Neutrophil (primary cell): Measurements from ENCODE around the gene DOK3.
A peak's percentile ranks its signal among the peaks of the same experiment; 100 is the strongest.

ENCODE experiments used
- H3K27ac ChIP-seq: fragments of 200-600 bp; sonication (generic); 2 replicates; pipeline ENCODE4 v1.5.1; 2016; ENCODE audit warnings: mild to moderate bottlenecking, moderate library complexity
- H3K27me3 ChIP-seq: fragments of 200-600 bp; sonication (generic); 2 replicates; pipeline ENCODE4 v1.6.0; 2016; ENCODE audit warnings: mild to moderate bottlenecking
- H3K36me3 ChIP-seq: fragments of 200-600 bp; sonication (generic); 2 replicates; pipeline ENCODE4 v1.5.1; 2017
- H3K4me1 ChIP-seq, 2 experiments: fragments of 200-600 bp in 1 of 2; sonication (generic) in 1 of 2; 1 replicate in 1 of 2; 2 replicates in 1 of 2; pipeline versions ENCODE4 v1.5.1 to v1.6.1; 2013 to 2016; ENCODE audit warnings: low read depth in 1 of 2, low read length in 1 of 2, mild to moderate bottlenecking in 1 of 2, moderate library complexity in 1 of 2; ENCODE audit not compliant: control insufficient read depth in 1 of 2, insufficient read depth in 1 of 2
- H3K4me3 ChIP-seq, 2 experiments: fragments of 200-600 bp in 1 of 2; sonication (generic) in 1 of 2; 1 replicate in 1 of 2; 2 replicates in 1 of 2; pipeline ENCODE4 v1.5.1; 2013 to 2016; ENCODE audit warnings: low read depth in 1 of 2, low read length in 1 of 2, mild to moderate bottlenecking in 1 of 2, moderate library complexity in 1 of 2
- H3K9me3 ChIP-seq: fragments of 200-600 bp; sonication (generic); 2 replicates; pipeline ENCODE4 v1.5.1; 2016
- CTCF ChIP-seq: fragments of 200-600 bp; sonication (generic); IDR thresholded peaks from 2 replicates; pipeline ENCODE4 v1.5.1; 2016; ENCODE audit warnings: antibody characterized with exemption

The DOK3 gene

GRCh38 chr5:177509381-177509951, at the start of gene DOK3:
DOK3 (minus strand) TSS chr5:177509826; CDS start chr5:177509540, 286 bp downstream.
- Histone ChIP-seq H3K9me3 (no peaks in the 10 kb centered on the region), H3K27me3 (no peaks in the 10 kb centered on the region), H3K36me3 (peaks cover 61% of the 10 kb centered on the region), H3K4me3 (peak within 1 kb of the TSS; percentile 88 to 100), H3K27ac (peak within 1 kb of the TSS; percentile 99), H3K4me1 (peaks cover 56 to 67% of the 10 kb centered on the region in 2 experiments)
- peak; percentile 50 for TF ChIP-seq CTCF

GRCh38 chr5:177557796-177558195, 48.2 kb upstream of the DOK3 start:
- TF ChIP-seq CTCF = no peak
- Histone ChIP-seq H3K36me3 (peaks cover 2% of the 10 kb centered on the region), H3K27me3 (no peaks in the 10 kb centered on the region), H3K4me1 (peaks cover 15 to 18% of the 10 kb centered on the region in 2 experiments), H3K27ac (no peak overlapping the region), H3K9me3 (no peaks in the 10 kb centered on the region), H3K4me3 (no peak overlapping the region)

- no peaks in the 10 kb centered on the region for H3K27me3 ChIP-seq
- TF ChIP-seq CTCF = no peak
- peaks cover 18 to 20% of the 10 kb centered on the region in 2 experiments for H3K4me1 ChIP-seq
- H3K4me3 ChIP-seq = no peak overlapping the region
- H3K9me3 ChIP-seq = no peaks in the 10 kb centered on the region
- H3K36me3 ChIP-seq = peaks cover 3% of the 10 kb centered on the region
- no peak overlapping the region for H3K27ac ChIP-seq
Measured at GRCh38 chr5:177557041-177557647, 47.5 kb upstream of the DOK3 start.

GRCh38 chr5:177555665-177556064, 46.0 kb upstream of the DOK3 start:
- no peak overlapping the region for H3K4me3 ChIP-seq
- no peaks in the 10 kb centered on the region for H3K27me3 ChIP-seq
- no peaks in the 10 kb centered on the region for H3K9me3 ChIP-seq
- H3K27ac ChIP-seq = no peak overlapping the region
- no peak for TF ChIP-seq CTCF
- H3K36me3 ChIP-seq = peaks cover 9% of the 10 kb centered on the region
- peaks cover 18 to 20% of the 10 kb centered on the region in 2 experiments for H3K4me1 ChIP-seq

- Histone ChIP-seq H3K4me3 (peak overlapping the region in 1 of 2 experiments; percentile 80), H3K4me1 (peaks cover 18 to 20% of the 10 kb centered on the region in 2 experiments), H3K27ac (no peak overlapping the region), H3K9me3 (no peaks in the 10 kb centered on the region), H3K36me3 (peaks cover 9% of the 10 kb centered on the region), H3K27me3 (no peaks in the 10 kb centered on the region)
- TF ChIP-seq CTCF = no peak
Measured at GRCh38 chr5:177555228-177555627, 45.6 kb upstream of the DOK3 start.
